Measurements from ENCODE around the gene LRRC39. TPM values are rescaled to one million over a fixed set of nuclear protein-coding genes. Genes with fewer than 3 reads are reported as not detected.

LRRC39 gene
- total and polyA plus RNA-seq, 4 donors: 0.45 to 2.7 (median 0.96) TPM

- Histone ChIP-seq H3K4me3 (no peak overlapping the region), H3K27me3 (ENCODE audit: control insufficient read depth in 3 of 3, insufficient read depth in 3 of 3, low read length in 2 of 3) (no peaks in the 10 kb centered on the region), H3K9ac (ENCODE audit: insufficient read depth in 1 of 2, low read length in 2 of 2) (no peak overlapping the region), H3K27ac (ENCODE audit: low read depth in 1 of 2, low read length in 1 of 2) (peak overlapping the region in 1 of 2 donors; percentile 77), H3K36me3 (ENCODE audit: control insufficient read depth in 4 of 4, insufficient read depth in 4 of 4, low read length in 4 of 4) (no peaks in the 10 kb centered on the region), H3K4me1 (ENCODE audit: control insufficient read depth in 5 of 5, insufficient read depth in 5 of 5, low read length in 5 of 5) (no peaks in the 10 kb centered on the region), H3K9me3 (ENCODE audit: control insufficient read depth in 4 of 4, insufficient read depth in 3 of 4, low read length in 3 of 4) (no peaks in the 10 kb centered on the region)
- no peak for TF ChIP-seq CTCF (IDR thresholded peaks at IDR 0.05; ENCODE audit: control extremely low read depth, extremely low read depth)
- 82 to 86% methylated on average over 4 of the region's 4 CpGs for WGBS, 2 donors
- DNase-seq (no peak), ATAC-seq (ENCODE audit: insufficient read depth, low FRiP score) (no peak)
These were observed 588 bp downstream of the LRRC39 start for GRCh38 chr1:100177295-100178041.

- no peak overlapping the region for H3K27ac ChIP-seq (ENCODE audit: low read depth in 1 of 2, low read length in 1 of 2)
- WGBS, 2 donors: 96 to 98% methylated on average over 2 of the region's 2 CpGs
These were observed 10.0 kb downstream of the LRRC39 start for GRCh38 chr1:100168051-100168450.

GRCh38 chr1:100164702-100165101 is 13.4 kb downstream of the LRRC39 start:
- Histone ChIP-seq H3K4me3 (no peak overlapping the region), H3K27ac (ENCODE audit: low read depth in 1 of 2, low read length in 1 of 2) (no peak overlapping the region), H3K4me1 (ENCODE audit: control insufficient read depth in 5 of 5, insufficient read depth in 5 of 5, low read length in 5 of 5) (no peaks in the 10 kb centered on the region), H3K9me3 (ENCODE audit: control insufficient read depth in 4 of 4, insufficient read depth in 3 of 4, low read length in 3 of 4) (no peaks in the 10 kb centered on the region), H3K27me3 (ENCODE audit: control insufficient read depth in 3 of 3, insufficient read depth in 3 of 3, low read length in 2 of 3) (no peaks in the 10 kb centered on the region), H3K36me3 (ENCODE audit: control insufficient read depth in 4 of 4, insufficient read depth in 4 of 4, low read length in 4 of 4) (peaks cover 0 to 3% (median 0%) of the 10 kb centered on the region in 4 donors), H3K9ac (ENCODE audit: insufficient read depth in 1 of 2, low read length in 2 of 2) (no peak overlapping the region)
- WGBS, 2 donors: 94 to 95% methylated on average over 5 of the region's 5 CpGs
- no peak for TF ChIP-seq CTCF (IDR thresholded peaks at IDR 0.05; ENCODE audit: control extremely low read depth, extremely low read depth)
- DNase-seq: no peak
- no peak for ATAC-seq (ENCODE audit: insufficient read depth, low FRiP score)

More at GRCh38 chr1:100168051-100168450, 10.0 kb downstream of the LRRC39 start:
- H3K27me3 ChIP-seq (ENCODE audit: control insufficient read depth in 3 of 3, insufficient read depth in 3 of 3, low read length in 2 of 3): no peaks in the 10 kb centered on the region
- H3K9ac ChIP-seq (ENCODE audit: insufficient read depth in 1 of 2, low read length in 2 of 2): no peak overlapping the region
- H3K4me3 ChIP-seq: no peak overlapping the region
- no peak for TF ChIP-seq CTCF (IDR thresholded peaks at IDR 0.05; ENCODE audit: control extremely low read depth, extremely low read depth)
- no peaks in the 10 kb centered on the region for H3K9me3 ChIP-seq (ENCODE audit: control insufficient read depth in 4 of 4, insufficient read depth in 3 of 4, low read length in 3 of 4)
- DNase-seq (no peak), ATAC-seq (ENCODE audit: insufficient read depth, low FRiP score) (no peak)
- no peaks in the 10 kb centered on the region for H3K4me1 ChIP-seq (ENCODE audit: control insufficient read depth in 5 of 5, insufficient read depth in 5 of 5, low read length in 5 of 5)
- H3K36me3 ChIP-seq (ENCODE audit: control insufficient read depth in 4 of 4, insufficient read depth in 4 of 4, low read length in 4 of 4): peaks cover 0 to 3% (median 0%) of the 10 kb centered on the region in 4 donors

Measured in lung (tissue), 12 donors.